Measurements from ENCODE around the gene TCAIM.

The TCAIM gene

GRCh38 chr3:44297255-44297654, 41.3 kb upstream of the TCAIM start:
- H3K9me3 ChIP-seq (ENCODE audit: insufficient read depth, low read depth, low read length), result no peaks in the 10 kb centered on the region
- H3K4ac ChIP-seq (ENCODE audit: low read depth, low read length), result no peak overlapping the region
- no peak overlapping the region for H3K14ac ChIP-seq (ENCODE audit: low read length)
- H3K79me1 ChIP-seq (ENCODE audit: low read length), result no peaks in the 10 kb centered on the region
- no peak overlapping the region for H2BK5ac ChIP-seq (ENCODE audit: low read depth, low read length, poor library complexity)
- no peaks in the 10 kb centered on the region for H3K36me3 ChIP-seq (ENCODE audit: control insufficient read depth in 1 of 2, insufficient read depth in 2 of 2, low read length in 2 of 2)
- no peak for DNase-seq
- no peak overlapping the region for H3K4me3 ChIP-seq (ENCODE audit: low read depth, low read length)
- no peak overlapping the region for H3K18ac ChIP-seq (ENCODE audit: low read length)
- no peak overlapping the region for H3K27ac ChIP-seq (ENCODE audit: low read depth, low read length)
- no peak overlapping the region for H4K91ac ChIP-seq (ENCODE audit: low read depth, low read length)
- no peak overlapping the region for H4K8ac ChIP-seq (ENCODE audit: low read depth, low read length)
- H2BK12ac ChIP-seq (ENCODE audit: low read length), result no peak overlapping the region
- no peaks in the 10 kb centered on the region for H3K79me2 ChIP-seq (ENCODE audit: control insufficient read depth, insufficient read depth, low read length, poor library complexity)
- H2AK5ac ChIP-seq (ENCODE audit: low read length), result no peak overlapping the region
- H4K12ac ChIP-seq (ENCODE audit: low read depth, low read length), result no peak overlapping the region
- no peaks in the 10 kb centered on the region for H3K4me1 ChIP-seq (ENCODE audit: control insufficient read depth in 1 of 2, insufficient read depth in 2 of 2, low read length in 2 of 2)
- H2BK120ac ChIP-seq (ENCODE audit: insufficient read depth, low read length, poor library complexity), result no peak overlapping the region
- no peak overlapping the region for H3K9ac ChIP-seq (ENCODE audit: low read length)
- H3K27me3 ChIP-seq (ENCODE audit: insufficient read depth, low read length), result no peaks in the 10 kb centered on the region
- no peak overlapping the region for H3K4me2 ChIP-seq (ENCODE audit: low read length)
- no peak overlapping the region for H2AFZ ChIP-seq (ENCODE audit: insufficient read depth, low read length, poor library complexity)
- H3K23ac ChIP-seq (ENCODE audit: low read length), result no peak overlapping the region

- Histone ChIP-seq H3K27ac (ENCODE audit: low read depth, low read length) (no peak overlapping the region), H4K12ac (ENCODE audit: low read depth, low read length) (no peak overlapping the region)
Measured at GRCh38 chr3:44301746-44302145, 36.8 kb upstream of the TCAIM start.

GRCh38 chr3:44309500-44309899, 29.1 kb upstream of the TCAIM start:
- H2AK5ac ChIP-seq (ENCODE audit: low read length), result no peak overlapping the region
- no peak overlapping the region for H3K9ac ChIP-seq (ENCODE audit: low read length)
- no peaks in the 10 kb centered on the region for H3K9me3 ChIP-seq (ENCODE audit: insufficient read depth, low read depth, low read length)
- no peaks in the 10 kb centered on the region for H3K79me2 ChIP-seq (ENCODE audit: control insufficient read depth, insufficient read depth, low read length, poor library complexity)
- no peaks in the 10 kb centered on the region for H3K4me1 ChIP-seq (ENCODE audit: control insufficient read depth in 1 of 2, insufficient read depth in 2 of 2, low read length in 2 of 2)
- H3K4me2 ChIP-seq (ENCODE audit: low read length), result no peak overlapping the region
- H3K23ac ChIP-seq (ENCODE audit: low read length), result no peak overlapping the region
- no peak for DNase-seq
- no peak overlapping the region for H3K27ac ChIP-seq (ENCODE audit: low read depth, low read length)
- H3K14ac ChIP-seq (ENCODE audit: low read length), result no peak overlapping the region
- H4K12ac ChIP-seq (ENCODE audit: low read depth, low read length), result no peak overlapping the region
- no peaks in the 10 kb centered on the region for H3K79me1 ChIP-seq (ENCODE audit: low read length)
- H2BK12ac ChIP-seq (ENCODE audit: low read length), result no peak overlapping the region
- H3K18ac ChIP-seq (ENCODE audit: low read length), result no peak overlapping the region
- no peak overlapping the region for H2BK5ac ChIP-seq (ENCODE audit: low read depth, low read length, poor library complexity)
- H3K36me3 ChIP-seq (ENCODE audit: control insufficient read depth in 1 of 2, insufficient read depth in 2 of 2, low read length in 2 of 2), result no peaks in the 10 kb centered on the region
- no peak overlapping the region for H4K91ac ChIP-seq (ENCODE audit: low read depth, low read length)
- no peak overlapping the region for H4K8ac ChIP-seq (ENCODE audit: low read depth, low read length)
- H3K27me3 ChIP-seq (ENCODE audit: insufficient read depth, low read length), result no peaks in the 10 kb centered on the region
- no peak overlapping the region for H2AFZ ChIP-seq (ENCODE audit: insufficient read depth, low read length, poor library complexity)
- no peak overlapping the region for H3K4ac ChIP-seq (ENCODE audit: low read depth, low read length)
- no peak overlapping the region for H3K4me3 ChIP-seq (ENCODE audit: low read depth, low read length)
- H2BK120ac ChIP-seq (ENCODE audit: insufficient read depth, low read length, poor library complexity), result no peak overlapping the region

More at GRCh38 chr3:44301746-44302145, 36.8 kb upstream of the TCAIM start:
- Histone ChIP-seq H2BK5ac (ENCODE audit: low read depth, low read length, poor library complexity) (no peak overlapping the region), H3K18ac (ENCODE audit: low read length) (no peak overlapping the region), H2AFZ (ENCODE audit: insufficient read depth, low read length, poor library complexity) (no peak overlapping the region), H3K27me3 (ENCODE audit: insufficient read depth, low read length) (no peaks in the 10 kb centered on the region), H4K8ac (ENCODE audit: low read depth, low read length) (no peak overlapping the region), H3K14ac (ENCODE audit: low read length) (no peak overlapping the region), H3K79me2 (ENCODE audit: control insufficient read depth, insufficient read depth, low read length, poor library complexity) (no peaks in the 10 kb centered on the region), H2BK120ac (ENCODE audit: insufficient read depth, low read length, poor library complexity) (no peak overlapping the region), H3K23ac (ENCODE audit: low read length) (no peak overlapping the region), H3K4me3 (ENCODE audit: low read depth, low read length) (no peak overlapping the region), H2AK5ac (ENCODE audit: low read length) (no peak overlapping the region), H3K9me3 (ENCODE audit: insufficient read depth, low read depth, low read length) (no peaks in the 10 kb centered on the region), H3K4me2 (ENCODE audit: low read length) (no peak overlapping the region), H3K36me3 (ENCODE audit: control insufficient read depth in 1 of 2, insufficient read depth in 2 of 2, low read length in 2 of 2) (no peaks in the 10 kb centered on the region), H3K79me1 (ENCODE audit: low read length) (no peaks in the 10 kb centered on the region), H2BK12ac (ENCODE audit: low read length) (no peak overlapping the region), H3K4ac (ENCODE audit: low read depth, low read length) (no peak overlapping the region), H3K9ac (ENCODE audit: low read length) (no peak overlapping the region), H3K4me1 (ENCODE audit: control insufficient read depth in 1 of 2, insufficient read depth in 2 of 2, low read length in 2 of 2) (no peaks in the 10 kb centered on the region), H4K91ac (ENCODE audit: low read depth, low read length) (no peak overlapping the region)
- no CpG with 5 or more reads among the region's 3 CpGs for WGBS (ENCODE audit: extremely low coverage, insufficient coverage, insufficient read length)
- DNase-seq, result no peak

GRCh38 chr3:44318891-44319311, 19.7 kb upstream of the TCAIM start:
- H3K14ac ChIP-seq (ENCODE audit: low read length), result no peak overlapping the region
- DNase-seq, result no peak
- no peak overlapping the region for H4K12ac ChIP-seq (ENCODE audit: low read depth, low read length)
- no peak overlapping the region for H3K27ac ChIP-seq (ENCODE audit: low read depth, low read length)
- H3K9ac ChIP-seq (ENCODE audit: low read length), result no peak overlapping the region
- WGBS (ENCODE audit: extremely low coverage, insufficient coverage, insufficient read length), result no CpG with 5 or more reads among the region's 8 CpGs
- H3K4ac ChIP-seq (ENCODE audit: low read depth, low read length), result no peak overlapping the region
- no peaks in the 10 kb centered on the region for H3K4me1 ChIP-seq (ENCODE audit: control insufficient read depth in 1 of 2, insufficient read depth in 2 of 2, low read length in 2 of 2)
- no peak overlapping the region for H2BK5ac ChIP-seq (ENCODE audit: low read depth, low read length, poor library complexity)
- no peak overlapping the region for H3K18ac ChIP-seq (ENCODE audit: low read length)
- no peak overlapping the region for H2AFZ ChIP-seq (ENCODE audit: insufficient read depth, low read length, poor library complexity)
- no peak overlapping the region for H2BK120ac ChIP-seq (ENCODE audit: insufficient read depth, low read length, poor library complexity)
- no peak overlapping the region for H3K4me2 ChIP-seq (ENCODE audit: low read length)
- no peaks in the 10 kb centered on the region for H3K27me3 ChIP-seq (ENCODE audit: insufficient read depth, low read length)
- no peak overlapping the region for H4K8ac ChIP-seq (ENCODE audit: low read depth, low read length)
- no peak overlapping the region for H2BK12ac ChIP-seq (ENCODE audit: low read length)
- no peak overlapping the region for H4K91ac ChIP-seq (ENCODE audit: low read depth, low read length)
- no peaks in the 10 kb centered on the region for H3K9me3 ChIP-seq (ENCODE audit: insufficient read depth, low read depth, low read length)
- H3K79me2 ChIP-seq (ENCODE audit: control insufficient read depth, insufficient read depth, low read length, poor library complexity), result no peaks in the 10 kb centered on the region
- no peak overlapping the region for H3K4me3 ChIP-seq (ENCODE audit: low read depth, low read length)
- H3K23ac ChIP-seq (ENCODE audit: low read length), result no peak overlapping the region
- no peak overlapping the region for H2AK5ac ChIP-seq (ENCODE audit: low read length)
- H3K36me3 ChIP-seq (ENCODE audit: control insufficient read depth in 1 of 2, insufficient read depth in 2 of 2, low read length in 2 of 2), result no peaks in the 10 kb centered on the region
- H3K79me1 ChIP-seq (ENCODE audit: low read length), result no peaks in the 10 kb centered on the region

- no peaks in the 10 kb centered on the region for H3K79me2 ChIP-seq (ENCODE audit: control insufficient read depth, insufficient read depth, low read length, poor library complexity)
- H3K23ac ChIP-seq (ENCODE audit: low read length), result no peak overlapping the region
- no peak overlapping the region for H3K4me3 ChIP-seq (ENCODE audit: low read depth, low read length)
- no CpG with 5 or more reads among the region's 3 CpGs for WGBS (ENCODE audit: extremely low coverage, insufficient coverage, insufficient read length)
- H3K9ac ChIP-seq (ENCODE audit: low read length), result no peak overlapping the region
- H3K27ac ChIP-seq (ENCODE audit: low read depth, low read length), result no peak overlapping the region
- no peaks in the 10 kb centered on the region for H3K4me1 ChIP-seq (ENCODE audit: control insufficient read depth in 1 of 2, insufficient read depth in 2 of 2, low read length in 2 of 2)
- H2BK120ac ChIP-seq (ENCODE audit: insufficient read depth, low read length, poor library complexity), result no peak overlapping the region
- H3K9me3 ChIP-seq (ENCODE audit: insufficient read depth, low read depth, low read length), result no peaks in the 10 kb centered on the region
- DNase-seq, result peak in 1 of 2 donors; percentile 75
- no peak overlapping the region for H3K4me2 ChIP-seq (ENCODE audit: low read length)
- H3K4ac ChIP-seq (ENCODE audit: low read depth, low read length), result no peak overlapping the region
- no peaks in the 10 kb centered on the region for H3K36me3 ChIP-seq (ENCODE audit: control insufficient read depth in 1 of 2, insufficient read depth in 2 of 2, low read length in 2 of 2)
- no peak overlapping the region for H2BK5ac ChIP-seq (ENCODE audit: low read depth, low read length, poor library complexity)
- no peak overlapping the region for H4K91ac ChIP-seq (ENCODE audit: low read depth, low read length)
- no peak overlapping the region for H2AFZ ChIP-seq (ENCODE audit: insufficient read depth, low read length, poor library complexity)
- no peak overlapping the region for H3K18ac ChIP-seq (ENCODE audit: low read length)
- H3K79me1 ChIP-seq (ENCODE audit: low read length), result no peaks in the 10 kb centered on the region
- no peak overlapping the region for H2BK12ac ChIP-seq (ENCODE audit: low read length)
- H4K12ac ChIP-seq (ENCODE audit: low read depth, low read length), result no peak overlapping the region
- H3K14ac ChIP-seq (ENCODE audit: low read length), result no peak overlapping the region
- no peak overlapping the region for H4K8ac ChIP-seq (ENCODE audit: low read depth, low read length)
- no peaks in the 10 kb centered on the region for H3K27me3 ChIP-seq (ENCODE audit: insufficient read depth, low read length)
- H2AK5ac ChIP-seq (ENCODE audit: low read length), result no peak overlapping the region
Measured at GRCh38 chr3:44321335-44321734, 17.2 kb upstream of the TCAIM start.

Data from trophoblast cell (in vitro differentiated cells and primary cell).